ENCODE results near the gene KDM5B.
"Not testable (repeated sequence)": the region's sequence is repeated elsewhere in the genome, so short reads cannot be mapped to it uniquely, and the experiment has no call there.

Gene KDM5B

GRCh38 chr1:202831906-202832305, 23.7 kb upstream of the KDM5B start:
- no peak for TF ChIP-seq CTCF (conservative IDR thresholded peaks at IDR 0.05)
- H3K27ac ChIP-seq, result no peak overlapping the region

GRCh38 chr1:202829223-202829622, 21.0 kb upstream of the KDM5B start:
- H3K27ac ChIP-seq, result not testable (repeated sequence)

GRCh38 chr1:202825748-202826147, 17.5 kb upstream of the KDM5B start:
- H3K27ac ChIP-seq, result no peak overlapping the region
- TF ChIP-seq CTCF (conservative IDR thresholded peaks at IDR 0.05), result no peak

DNA sequence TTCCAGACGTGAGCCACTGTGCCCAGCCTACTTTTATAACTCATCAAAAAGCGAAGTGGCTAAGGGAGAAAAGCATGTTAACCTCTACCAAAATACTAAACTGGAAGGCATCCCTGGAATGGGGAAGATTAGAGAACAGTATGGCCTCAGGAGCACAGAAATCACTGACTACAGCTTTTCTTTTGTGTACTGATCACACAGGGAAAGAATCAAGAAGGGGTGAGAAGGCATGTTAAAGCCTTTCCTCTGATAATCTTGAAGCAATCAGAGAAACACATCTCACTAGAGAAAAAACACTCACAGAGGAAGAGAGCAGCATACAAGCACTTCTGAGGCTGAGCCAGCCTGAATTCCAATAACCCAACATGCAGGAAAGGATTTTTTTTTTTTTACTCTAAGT, 13.2 kb upstream of the KDM5B start:
- TF ChIP-seq CTCF (conservative IDR thresholded peaks at IDR 0.05), result no peak
- no peak overlapping the region for H3K27ac ChIP-seq

DNA sequence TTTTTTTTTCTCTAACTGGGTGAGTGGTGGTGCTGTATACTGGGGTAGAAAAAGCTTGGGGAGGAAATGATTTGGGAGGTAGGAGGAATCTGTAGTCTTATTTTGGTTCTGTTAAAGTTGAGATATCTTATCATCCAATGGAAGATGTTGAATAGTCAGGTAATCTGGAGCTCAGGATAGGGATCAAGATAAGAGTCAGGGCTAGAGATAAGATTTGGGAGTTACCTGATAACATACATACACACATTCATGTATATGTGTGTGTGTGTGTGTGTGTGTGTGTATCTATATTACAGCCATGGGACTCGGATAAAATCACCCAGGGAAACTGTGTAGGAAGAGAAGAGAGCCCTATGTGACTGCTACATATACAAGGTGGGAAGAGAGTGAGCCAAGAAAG, 10.6 kb upstream of the KDM5B start:
- H3K27ac ChIP-seq, result no peak overlapping the region
- TF ChIP-seq CTCF (conservative IDR thresholded peaks at IDR 0.05), result no peak

DNA sequence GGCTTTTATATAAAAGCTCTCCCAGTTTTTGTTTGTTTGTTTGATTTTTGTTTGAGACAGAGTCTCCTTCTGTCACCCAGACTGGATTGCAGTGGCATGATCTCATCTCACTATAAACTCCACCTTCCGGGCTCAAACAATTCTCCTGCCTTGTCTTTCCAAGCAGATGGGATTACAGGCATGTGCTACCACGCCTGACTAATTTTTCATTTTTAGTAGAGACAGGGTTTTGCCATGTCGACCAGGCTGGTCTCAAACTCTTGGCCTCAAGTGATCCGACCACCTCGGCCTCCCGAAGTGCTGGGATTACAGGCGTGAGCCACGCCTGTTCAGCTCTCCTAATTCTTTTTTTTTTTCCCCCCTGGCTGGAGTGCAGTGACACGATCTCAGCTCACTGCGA, 6.9 kb upstream of the KDM5B start:
- no peak overlapping the region for H3K27ac ChIP-seq
- TF ChIP-seq CTCF (conservative IDR thresholded peaks at IDR 0.05), result no peak

DNA sequence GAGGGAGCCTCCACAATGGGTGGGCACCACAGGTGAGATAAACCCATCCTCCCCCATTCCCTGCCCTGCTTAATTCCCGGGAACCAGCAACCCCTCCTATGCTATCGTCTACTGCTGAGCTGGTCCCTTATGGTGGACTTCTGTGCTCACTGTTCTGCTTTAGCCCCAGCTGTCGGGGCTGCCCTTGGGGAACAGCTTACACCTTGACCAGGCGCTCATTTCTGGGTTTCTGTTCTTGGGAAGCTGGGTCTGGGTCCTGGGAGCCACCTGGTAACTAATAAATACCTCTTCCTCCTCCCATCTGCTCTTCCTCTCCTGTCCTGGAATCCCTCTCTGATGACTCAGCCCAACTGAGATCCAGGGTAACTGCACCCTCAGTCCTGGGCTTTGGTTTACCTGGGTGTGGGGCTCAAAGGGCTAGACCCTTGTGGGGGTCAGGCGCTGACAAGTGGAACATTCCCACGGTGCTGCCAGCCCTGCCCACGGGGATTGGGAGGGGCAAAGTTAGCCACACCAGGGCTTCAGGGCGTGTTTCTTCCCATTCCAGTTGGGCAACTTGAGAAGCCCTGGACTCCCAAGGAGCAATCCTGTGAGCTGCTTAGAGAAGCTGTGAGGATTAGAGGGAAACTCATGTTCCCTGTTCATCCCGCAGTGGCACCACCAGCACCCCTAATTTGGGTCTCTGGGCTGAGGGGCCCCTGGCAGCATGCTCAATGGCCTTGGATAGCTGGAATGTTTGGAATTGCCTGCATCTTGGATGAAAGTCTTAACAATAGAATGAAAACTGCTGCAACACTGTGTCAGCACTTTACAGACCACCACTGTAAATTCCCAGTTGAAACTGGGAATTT, 4.2 kb upstream of the KDM5B start:
- no peak for TF ChIP-seq CTCF (conservative IDR thresholded peaks at IDR 0.05)
- H3K27ac ChIP-seq, result no peak overlapping the region

Measured in VCaP (cell line).